GM12892 (cell line): ENCODE data around the gene ALKBH3.

Experiments used
- POLR2A ChIP-seq: IDR thresholded peaks from 2 replicates; pipeline ENCODE4 v1.6.1; 2011; ENCODE audit warnings: low read depth, low read length, control low read depth
- POLR2AphosphoS5 ChIP-seq: IDR thresholded peaks from 2 replicates; pipeline ENCODE4 v1.6.1; 2011; ENCODE audit warnings: low read depth, low read length, control low read depth
- TAF1 ChIP-seq: IDR thresholded peaks from 2 replicates; pipeline ENCODE4 v1.6.1; 2011; ENCODE audit warnings: low read depth, mild to moderate bottlenecking, control low read depth, low read length, borderline replicate concordance

GRCh38 chr11:43934601-43935423 is 54.2 kb downstream of the ALKBH3 start:
- TF ChIP-seq POLR2A: no peak
- no peak for TF ChIP-seq POLR2AphosphoS5
- no peak for TF ChIP-seq TAF1
